SH-SY5Y (cell line): Measurements from ENCODE around the gene ZNF22.

ENCODE experiments used
- GATA2 ChIP-seq: IDR thresholded peaks from 2 replicates; pipeline ENCODE4 v1.6.1; 2011; ENCODE audit warnings: mild to moderate bottlenecking, low read depth, low read length
- GATA3 ChIP-seq: IDR thresholded peaks from 2 replicates; pipeline ENCODE4 v1.6.1; 2011; ENCODE audit warnings: low read depth, mild to moderate bottlenecking, low read length, moderate library complexity

GRCh38 chr10:44954042-44954441 is 46.7 kb upstream of the ZNF22 start:
- TF ChIP-seq GATA2 (no peak), GATA3 (no peak)
